HG02981 (cell line): ENCODE measurements around the gene FNBP1.

Source experiments
- ATAC-seq: cut with Tn5 transposase; IDR thresholded peaks from one replicate; pipeline ENCODE4 v1.9.1; 2021; ENCODE audit warnings: mild to moderate bottlenecking, moderate library complexity; ENCODE audit not compliant: unreplicated experiment

The FNBP1 gene

GRCh38 chr9:129866394-129867135 is 176.4 kb downstream of the FNBP1 start:
- ATAC-seq: no peak

DNA sequence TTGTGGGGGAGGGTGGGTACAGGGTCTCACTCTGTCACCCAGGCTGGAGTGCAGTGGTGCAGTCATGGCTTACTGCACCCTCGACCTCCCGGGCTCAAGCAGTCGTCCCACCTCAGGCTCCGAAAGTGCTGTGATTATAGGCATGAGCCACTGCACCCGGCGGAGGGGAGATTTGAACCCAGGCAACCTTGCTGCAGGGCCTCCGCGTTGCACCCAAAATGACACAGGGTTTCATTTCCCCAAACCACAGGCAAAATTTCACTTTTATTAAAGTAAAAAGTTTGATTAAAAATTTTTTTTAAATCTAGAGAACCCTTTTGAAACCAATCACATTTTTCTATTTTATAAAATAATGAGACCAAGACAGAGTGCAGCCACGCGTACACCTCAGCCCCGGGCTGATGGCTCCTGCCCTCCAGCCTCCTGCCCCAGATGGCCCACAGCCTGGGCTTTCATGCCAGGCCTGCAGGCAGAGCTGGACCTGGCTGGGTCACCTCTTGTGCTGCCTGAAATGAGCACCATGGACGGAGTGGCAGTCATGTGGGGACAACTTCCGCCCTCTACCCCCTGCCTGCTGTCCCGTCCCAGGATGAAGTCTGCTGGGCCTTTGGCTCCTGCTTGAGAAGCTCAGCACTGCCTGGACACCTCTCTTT is 177.2 kb downstream of the FNBP1 start:
- no peak for ATAC-seq

DNA sequence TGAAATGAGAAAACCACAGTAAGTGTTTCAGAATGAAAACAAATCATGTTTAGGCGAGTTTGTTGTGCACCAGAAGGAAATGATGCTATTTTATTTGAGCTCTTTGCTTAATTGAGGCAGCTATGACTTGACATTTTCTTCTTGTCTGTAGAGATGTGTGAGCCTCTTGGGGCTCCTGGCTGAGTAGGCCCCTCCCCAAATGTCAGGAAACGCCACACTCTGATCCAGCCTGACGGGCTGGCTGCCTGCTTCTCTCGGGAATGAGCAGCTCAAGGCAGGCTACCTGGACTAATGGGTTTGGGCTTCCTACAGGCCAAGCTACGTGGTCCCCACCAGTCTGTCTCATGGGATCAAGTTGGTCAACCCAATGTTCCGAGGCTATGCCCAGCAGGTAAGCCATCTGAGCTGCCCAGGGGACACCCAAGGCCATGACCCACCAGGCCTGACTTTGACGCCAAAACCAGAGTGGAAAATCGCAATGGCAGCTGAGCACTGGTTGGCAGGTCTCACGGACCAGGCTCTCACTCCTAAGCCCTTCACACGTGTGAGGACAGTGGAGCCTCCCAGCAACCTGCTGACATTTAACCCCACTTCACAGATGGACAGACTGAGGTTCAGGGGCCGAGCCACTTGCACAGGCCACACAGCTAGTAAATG is 177.9 kb downstream of the FNBP1 start:
- no peak for ATAC-seq

- ATAC-seq: no peak
Measured at GRCh38 chr9:129863059-129863690, 179.8 kb downstream of the FNBP1 start.

- ATAC-seq: no peak
Measured at GRCh38 chr9:129861447-129861827, 181.6 kb downstream of the FNBP1 start.

DNA sequence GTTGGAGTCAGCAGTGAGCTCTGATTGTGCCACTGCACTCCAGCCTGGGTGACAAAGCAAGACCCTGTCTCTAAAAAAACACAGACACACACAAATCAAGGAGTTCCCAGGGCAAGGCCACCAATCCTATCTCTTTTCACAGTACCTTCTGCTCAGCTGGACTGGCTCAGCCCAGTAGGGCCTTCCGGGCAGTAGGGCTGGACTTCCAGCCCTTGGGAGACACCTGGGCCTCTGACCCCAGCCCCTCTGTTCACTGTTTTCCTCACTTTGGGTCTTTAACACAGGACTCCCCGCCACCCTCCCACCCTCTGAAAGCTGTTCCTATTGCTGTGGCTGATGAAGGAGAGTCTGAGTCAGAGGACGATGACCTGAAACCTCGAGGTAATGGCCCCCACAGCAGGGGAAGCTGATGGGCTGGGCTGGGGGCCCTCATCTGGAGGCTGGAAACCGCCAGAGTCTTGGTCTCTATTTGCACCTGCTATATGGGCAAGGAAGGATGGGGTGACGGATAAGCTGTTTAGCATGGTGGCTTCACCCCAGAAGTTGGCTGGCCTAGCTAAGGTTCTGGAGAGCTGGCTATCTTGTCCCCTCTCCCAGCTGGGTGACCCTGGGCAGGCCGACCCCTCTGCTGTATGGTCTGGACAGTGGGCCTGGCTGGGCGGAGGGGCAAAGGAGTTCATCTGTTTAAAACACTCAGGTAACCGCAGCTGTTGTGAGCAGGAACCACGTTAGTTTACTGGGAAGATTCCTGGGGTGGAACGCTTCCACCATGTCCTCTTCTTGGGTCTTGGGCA is 182.1 kb downstream of the FNBP1 start:
- ATAC-seq: no peak

- ATAC-seq: no peak
Measured at GRCh38 chr9:129858167-129858962, 184.6 kb downstream of the FNBP1 start.

DNA sequence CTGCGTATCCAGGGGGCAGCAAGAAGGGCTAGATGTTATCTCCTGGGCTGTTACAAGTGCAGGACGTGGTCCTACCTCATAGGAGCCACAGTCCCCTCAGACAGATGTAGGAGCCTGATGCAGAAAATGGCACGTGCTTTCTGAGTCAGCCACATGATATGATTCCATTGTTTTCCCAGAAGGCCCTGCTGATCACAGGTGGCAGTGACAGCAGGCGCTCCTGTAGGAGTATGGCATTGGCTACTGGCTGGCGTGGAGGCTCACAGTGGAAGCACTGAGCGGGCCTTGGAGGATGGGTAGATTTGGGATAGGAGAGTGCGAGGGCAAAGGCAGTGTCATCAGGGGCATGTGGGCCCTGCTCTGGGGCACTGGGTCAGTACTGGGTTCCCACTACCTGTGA is 185.8 kb downstream of the FNBP1 start:
- ATAC-seq: no peak

GRCh38 chr9:129854588-129855110 is 188.3 kb downstream of the FNBP1 start:
- no peak for ATAC-seq

GRCh38 chr9:129853614-129854013 is 189.4 kb downstream of the FNBP1 start:
- ATAC-seq: no peak

DNA sequence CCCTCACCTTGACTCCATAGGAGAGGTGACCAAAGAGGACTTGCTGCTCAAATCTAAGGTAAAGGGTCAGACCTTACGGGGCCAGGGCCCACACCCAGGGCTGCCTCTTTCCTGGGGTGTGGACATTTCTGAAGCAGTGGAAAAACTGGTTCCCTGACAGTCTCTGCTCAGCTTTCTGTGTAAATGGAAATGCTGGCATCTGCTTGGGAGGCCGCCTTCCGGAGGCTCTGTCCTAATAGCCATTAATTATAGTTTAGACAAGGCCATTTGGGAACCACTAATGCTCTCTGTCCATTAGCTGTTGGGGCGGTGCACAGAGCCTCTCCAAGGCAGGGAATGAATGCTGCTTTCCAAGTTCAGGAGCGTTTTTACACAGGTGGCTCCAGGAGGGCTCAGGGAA is 190.4 kb downstream of the FNBP1 start:
- ATAC-seq: no peak

DNA sequence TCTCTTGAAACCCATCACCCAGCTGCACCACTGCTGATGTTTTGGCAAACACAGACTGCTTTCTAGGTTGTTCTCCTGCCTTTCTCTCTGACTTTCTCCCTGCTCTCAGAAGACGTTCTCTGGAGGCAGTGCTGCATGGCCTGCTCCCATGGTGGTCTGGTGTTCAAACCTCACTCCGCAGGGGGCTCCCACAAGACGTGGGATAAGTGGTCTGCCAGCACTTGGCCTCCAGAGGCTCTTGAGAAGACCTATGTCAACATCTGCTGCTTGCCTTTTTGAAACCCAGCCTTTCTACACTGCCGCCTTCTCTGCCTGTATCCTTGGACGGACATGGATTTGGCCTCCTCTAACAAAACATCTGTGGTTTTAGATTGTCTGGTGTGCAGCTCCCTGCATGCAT is 191.2 kb downstream of the FNBP1 start:
- no peak for ATAC-seq

DNA sequence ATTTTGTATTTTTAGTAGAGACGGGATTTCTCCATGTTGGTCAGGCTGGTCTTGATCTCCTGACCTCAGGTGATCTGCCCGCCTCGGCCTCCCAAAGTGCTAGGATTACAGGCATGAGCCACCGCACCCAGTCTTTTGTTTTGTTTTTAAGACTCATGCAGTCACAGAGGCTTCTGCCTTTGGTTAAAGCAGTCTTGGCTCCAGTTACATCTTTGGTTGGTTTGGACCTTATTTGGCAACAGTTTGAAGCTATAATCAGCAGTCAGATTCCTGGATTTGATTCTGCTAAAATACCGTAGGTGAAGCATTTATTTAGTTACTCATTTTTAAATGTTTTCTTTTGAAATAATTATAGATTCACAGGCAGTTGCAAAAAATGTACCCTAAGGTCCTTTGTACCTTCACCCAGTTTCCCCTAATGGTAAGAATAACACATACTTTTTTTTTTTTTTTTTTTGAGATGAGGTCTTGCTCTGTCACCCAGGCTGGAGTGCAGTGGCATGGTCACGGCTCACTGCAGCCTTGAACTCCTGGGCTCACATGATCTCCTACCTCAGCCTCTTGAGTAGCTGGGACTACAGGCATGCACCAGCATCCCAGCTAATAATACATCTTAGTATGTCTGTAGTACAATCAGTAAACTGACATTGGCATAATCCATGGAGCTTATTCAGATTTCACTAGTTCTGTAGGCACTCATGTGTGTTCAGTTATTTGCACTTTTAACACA is 192.0 kb downstream of the FNBP1 start:
- ATAC-seq: no peak

- ATAC-seq: no peak
Measured at GRCh38 chr9:129849901-129850300, 193.1 kb downstream of the FNBP1 start.

DNA sequence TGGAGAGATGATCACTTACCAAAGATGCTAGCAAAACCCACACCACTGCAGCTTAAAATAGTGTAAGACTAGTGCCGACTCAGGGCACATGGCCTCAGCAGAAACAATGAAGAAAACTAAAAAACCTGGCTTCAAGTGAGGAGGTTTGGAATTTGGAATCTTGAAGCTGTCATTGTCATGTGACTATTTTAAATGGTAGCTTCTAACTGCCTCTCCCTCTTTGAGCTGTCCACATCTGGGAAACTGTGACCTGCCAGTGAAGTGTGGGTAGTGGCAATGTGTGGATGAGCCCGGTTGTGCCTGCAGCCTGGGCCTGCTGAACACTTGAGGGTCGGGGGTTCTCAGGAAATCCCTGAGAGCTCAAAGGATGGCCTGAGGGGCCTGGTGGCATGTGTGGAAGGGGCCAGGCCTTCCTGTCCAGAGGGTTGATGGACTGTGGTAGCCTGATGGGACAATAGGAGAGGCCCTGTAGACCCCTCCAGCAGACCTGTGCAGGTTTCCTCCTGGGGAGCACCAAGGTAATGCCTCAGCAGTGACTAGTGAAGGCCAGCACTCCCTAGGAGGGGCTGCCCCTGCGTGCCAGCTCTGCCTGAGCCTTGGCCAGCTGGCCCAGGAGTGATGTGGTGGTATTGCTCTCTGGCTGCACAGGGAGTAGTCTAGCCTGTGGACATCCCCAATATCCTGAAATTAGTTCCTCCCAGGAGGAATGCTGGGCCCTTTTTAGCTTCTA is 194.1 kb downstream of the FNBP1 start:
- no peak for ATAC-seq

DNA sequence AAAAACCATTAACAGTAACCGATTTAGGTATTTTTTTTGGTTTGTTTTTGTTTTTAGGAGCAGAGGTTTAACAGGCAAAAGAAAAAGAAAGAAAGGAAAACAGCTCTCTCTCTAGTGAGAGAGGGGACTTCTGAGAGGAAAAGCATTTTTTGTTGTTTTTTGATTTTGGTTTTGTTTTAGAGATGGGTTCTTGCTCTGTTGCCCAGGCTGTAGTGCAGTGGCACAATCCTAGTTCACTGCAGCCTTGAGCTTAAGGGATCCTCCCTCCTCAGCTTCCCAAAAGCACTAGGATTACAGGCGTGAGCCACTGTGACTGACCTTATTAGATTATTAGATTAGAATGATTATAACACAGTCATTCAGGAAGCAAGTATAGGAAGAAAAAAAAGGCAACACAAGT is 197.6 kb downstream of the FNBP1 start:
- no peak for ATAC-seq

DNA sequence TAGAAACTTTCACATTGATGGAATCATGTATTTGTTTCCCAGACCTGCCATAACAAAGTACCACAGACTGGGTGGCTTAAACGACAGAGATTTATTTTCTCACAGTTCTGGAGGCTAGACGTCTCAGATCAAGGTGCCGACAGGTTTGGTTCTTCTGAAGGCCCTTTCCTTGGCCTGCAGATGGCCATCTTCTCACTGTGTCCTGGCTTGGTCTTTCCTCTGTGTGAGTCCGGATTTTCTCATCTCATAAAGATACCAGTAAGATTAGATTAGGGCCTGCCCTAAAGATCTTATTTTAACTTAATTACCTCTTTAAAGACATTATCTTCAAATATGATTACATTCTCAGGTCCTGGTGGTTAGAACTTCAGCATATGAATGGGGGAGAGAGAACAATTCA is 201.9 kb downstream of the FNBP1 start:
- no peak for ATAC-seq

DNA sequence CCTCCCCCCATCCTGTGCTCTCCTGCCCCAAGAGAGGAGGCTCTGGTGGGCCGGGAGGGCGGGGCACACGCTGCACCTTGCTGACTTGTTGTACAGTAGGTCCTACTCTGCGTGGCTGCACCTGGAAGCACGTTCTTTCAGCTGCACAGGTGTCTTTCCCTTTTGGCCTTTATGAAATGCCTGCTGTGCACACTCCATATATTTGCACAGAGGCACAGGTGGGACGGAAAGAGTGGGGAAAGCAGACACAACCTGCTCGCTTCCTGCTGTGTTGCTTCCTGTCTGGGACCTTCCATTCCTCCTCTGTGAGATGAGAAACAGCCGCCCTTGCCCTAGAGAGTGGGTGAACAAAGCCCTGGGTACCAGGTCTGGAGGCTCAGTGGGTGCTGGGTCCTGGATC is 203.0 kb downstream of the FNBP1 start:
- ATAC-seq: no peak
